OCI-LY3 (cell line): ENCODE measurements around the gene ACYP2.

Experiments used
- H2AFZ ChIP-seq: fragments of 200-600, 300-600 bp; shearing (Covaris generic); 2 replicates; pipeline ENCODE4 v1.6.0; 2014; ENCODE audit warnings: antibody characterized with exemption, low read depth, low read length
- H3K27ac ChIP-seq: fragments of 200-600, 300-600 bp; sonication (generic); 2 replicates; pipeline ENCODE4 v1.5.1; 2014; ENCODE audit warnings: mild to moderate bottlenecking, low read length, moderate library complexity, mixed read lengths
- H3K27me3 ChIP-seq: fragments of 200-600, 300-600 bp; sonication (generic); 2 replicates; pipeline ENCODE4 v1.6.1; 2014; ENCODE audit warnings: low read depth, low read length, mixed read lengths
- H3K36me3 ChIP-seq: fragments of 200-600, 300-600 bp; sonication (generic); replicated peaks from 2 replicates; pipeline ENCODE3; 2014; ENCODE audit warnings: low read depth, low read length, mixed read lengths
- H3K4me1 ChIP-seq: fragments of 300-600, 200-600 bp; sonication (generic); 2 replicates; pipeline ENCODE4 v1.6.1; 2014; ENCODE audit warnings: low read length, mixed read lengths
- H3K4me2 ChIP-seq: fragments of 200-600, 300-600 bp; sonication (generic); 2 replicates; pipeline ENCODE4 v1.6.1; 2014; ENCODE audit warnings: low read length, mixed read lengths
- H3K4me3 ChIP-seq: fragments of 300-600, 200-600 bp; sonication (generic); 2 replicates; pipeline ENCODE4 v1.5.1; 2014; ENCODE audit warnings: antibody characterized with exemption, mild to moderate bottlenecking, low read length, moderate library complexity
- H3K79me2 ChIP-seq: fragments of 300-600, 200-600 bp; shearing (Covaris generic); 2 replicates; pipeline ENCODE4 v1.6.1; 2014; ENCODE audit warnings: mild to moderate bottlenecking, low read length, mixed read lengths
- H3K9ac ChIP-seq: fragments of 300-600, 200-600 bp; shearing (Covaris generic); 2 replicates; pipeline ENCODE4 v1.6.0; 2014; ENCODE audit warnings: mild to moderate bottlenecking, low read length, moderate library complexity
- H3K9me3 ChIP-seq: fragments of 200-600, 300-600 bp; shearing (Covaris generic); 2 replicates; pipeline ENCODE4 v1.6.1; 2014; ENCODE audit warnings: low read length, mixed read lengths; ENCODE audit not compliant: insufficient read depth
- H4K20me1 ChIP-seq: fragments of 200-600, 300-600 bp; sonication (generic); 2 replicates; pipeline ENCODE4 v1.6.1; 2016; ENCODE audit warnings: low read length, mixed read lengths; ENCODE audit not compliant: insufficient read depth
- CTCF ChIP-seq: fragments of 200-600, 300-600 bp; sonication (generic); IDR thresholded peaks from 2 replicates; pipeline ENCODE4 v1.5.1; 2014; ENCODE audit warnings: antibody characterized with exemption, low read length, low read depth
- EZH2phosphoT487 ChIP-seq: fragments of 200-600 bp; shearing (Covaris generic); IDR thresholded peaks from 2 replicates; pipeline ENCODE4 v1.6.1; 2018; ENCODE audit warnings: antibody characterized with exemption, mixed run types, low read depth

The ACYP2 gene

GRCh38 chr2:54295911-54296310 lies 180.5 kb downstream of the ACYP2 start:
- H3K4me1 ChIP-seq: no peaks in the 10 kb centered on the region
- no peak overlapping the region for H3K4me2 ChIP-seq
- no peak for TF ChIP-seq EZH2phosphoT487
- no peak for TF ChIP-seq CTCF
- no peaks in the 10 kb centered on the region for H3K79me2 ChIP-seq
- H3K27me3 ChIP-seq: no peaks in the 10 kb centered on the region
- H3K27ac ChIP-seq: no peak overlapping the region
- H3K36me3 ChIP-seq: no peaks in the 10 kb centered on the region
- H2AFZ ChIP-seq: no peak overlapping the region
- H3K9ac ChIP-seq: no peak overlapping the region
- no peak overlapping the region for H3K4me3 ChIP-seq
- no peaks in the 10 kb centered on the region for H3K9me3 ChIP-seq
- no peaks in the 10 kb centered on the region for H4K20me1 ChIP-seq

- Histone ChIP-seq H3K79me2 (no peaks in the 10 kb centered on the region), H3K27me3 (no peaks in the 10 kb centered on the region), H3K9me3 (no peaks in the 10 kb centered on the region), H3K27ac (no peak overlapping the region), H3K4me3 (no peak overlapping the region), H3K36me3 (no peaks in the 10 kb centered on the region), H3K9ac (no peak overlapping the region), H4K20me1 (no peaks in the 10 kb centered on the region), H3K4me1 (no peaks in the 10 kb centered on the region), H2AFZ (no peak overlapping the region), H3K4me2 (no peak overlapping the region)
- no peak for TF ChIP-seq EZH2phosphoT487
Measured at GRCh38 chr2:54298514-54298913, 183.1 kb downstream of the ACYP2 start.

DNA sequence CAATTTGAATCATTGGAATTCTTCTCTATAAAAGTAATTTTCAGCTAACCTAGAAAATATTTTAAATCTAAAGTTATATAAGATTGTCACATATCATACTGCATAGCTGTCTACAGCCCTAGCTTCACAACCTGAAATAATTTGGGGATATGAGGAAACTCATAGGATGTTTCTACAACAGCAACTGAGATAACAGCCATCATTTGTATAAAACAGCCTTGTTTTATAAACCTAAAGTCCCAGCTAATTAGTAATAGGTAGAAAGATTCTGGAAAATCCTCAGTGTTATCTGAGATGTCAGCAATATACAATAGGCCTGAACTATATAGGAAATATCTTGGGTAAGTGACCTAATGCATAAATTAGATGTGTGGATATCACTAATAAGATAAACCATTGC lies 188.2 kb downstream of the ACYP2 start:
- H3K27ac ChIP-seq: no peak overlapping the region
- no peaks in the 10 kb centered on the region for H3K9me3 ChIP-seq
- no peaks in the 10 kb centered on the region for H3K36me3 ChIP-seq
- H3K27me3 ChIP-seq: no peaks in the 10 kb centered on the region
- no peaks in the 10 kb centered on the region for H3K79me2 ChIP-seq
- no peak overlapping the region for H3K9ac ChIP-seq
- H3K4me3 ChIP-seq: no peak overlapping the region
- no peak overlapping the region for H3K4me2 ChIP-seq
- no peak overlapping the region for H2AFZ ChIP-seq
- no peaks in the 10 kb centered on the region for H3K4me1 ChIP-seq
- TF ChIP-seq EZH2phosphoT487 (no peak), CTCF (no peak)
- no peaks in the 10 kb centered on the region for H4K20me1 ChIP-seq

DNA sequence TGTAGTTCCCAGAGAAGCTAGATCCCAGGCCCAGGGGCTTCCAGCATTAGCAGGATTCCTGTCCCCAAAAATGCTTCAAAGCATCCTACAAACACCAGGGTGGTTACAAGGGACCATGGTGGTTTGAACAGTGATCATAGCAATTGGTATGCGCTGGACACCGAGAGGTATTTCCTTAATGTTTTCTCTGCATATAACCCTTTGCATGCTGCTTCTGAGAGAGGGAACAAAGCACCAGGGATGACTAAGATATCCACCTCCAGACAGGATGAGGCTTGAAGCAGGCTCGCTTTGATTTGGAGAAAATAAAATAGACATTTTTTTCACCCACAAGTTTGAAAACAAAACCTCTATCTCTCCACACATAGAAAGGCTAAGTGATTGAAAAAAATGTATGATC lies 191.1 kb downstream of the ACYP2 start:
- no peaks in the 10 kb centered on the region for H3K4me1 ChIP-seq
- no peaks in the 10 kb centered on the region for H3K36me3 ChIP-seq
- no peak overlapping the region for H3K4me3 ChIP-seq
- no peaks in the 10 kb centered on the region for H4K20me1 ChIP-seq
- no peak overlapping the region for H3K4me2 ChIP-seq
- no peak overlapping the region for H3K27ac ChIP-seq
- no peak for TF ChIP-seq CTCF
- TF ChIP-seq EZH2phosphoT487: no peak
- H2AFZ ChIP-seq: no peak overlapping the region
- no peaks in the 10 kb centered on the region for H3K9me3 ChIP-seq
- no peaks in the 10 kb centered on the region for H3K79me2 ChIP-seq
- H3K9ac ChIP-seq: no peak overlapping the region
- H3K27me3 ChIP-seq: 0 out of 2 replicates have a peak, but pooled peaks cover 3% of the 10 kb centered on the region

DNA sequence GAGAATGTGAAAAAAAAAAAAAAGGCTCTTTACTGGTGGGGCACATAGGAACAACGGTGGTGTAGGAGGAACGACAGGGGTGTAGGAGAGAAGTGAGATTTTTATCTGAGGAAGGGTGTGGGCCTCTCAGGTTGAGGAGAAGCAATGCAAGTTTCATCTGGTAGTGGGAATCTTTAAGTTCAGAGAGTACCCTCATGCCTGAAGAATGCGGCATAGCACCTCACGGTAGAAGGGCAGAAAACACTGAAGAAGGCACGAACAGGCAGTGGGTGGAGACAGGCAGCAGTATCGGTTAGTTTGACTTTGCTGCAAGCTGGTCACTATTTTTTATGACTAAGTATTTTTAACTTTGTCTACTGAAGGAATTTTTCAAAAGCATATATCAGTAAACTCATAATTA lies 192.8 kb downstream of the ACYP2 start:
- Histone ChIP-seq H3K36me3 (no peaks in the 10 kb centered on the region), H3K9me3 (no peaks in the 10 kb centered on the region)

More for the DNA sequence above, 192.8 kb downstream of the ACYP2 start:
- no peaks in the 10 kb centered on the region for H3K4me1 ChIP-seq
- TF ChIP-seq EZH2phosphoT487 (no peak), CTCF (no peak)
- no peaks in the 10 kb centered on the region for H4K20me1 ChIP-seq
- no peak overlapping the region for H3K4me2 ChIP-seq
- no peak overlapping the region for H3K4me3 ChIP-seq
- H3K9ac ChIP-seq: no peak overlapping the region
- H3K27me3 ChIP-seq: 0 out of 2 replicates have a peak, but pooled peaks cover 3% of the 10 kb centered on the region
- H3K79me2 ChIP-seq: no peaks in the 10 kb centered on the region
- no peak overlapping the region for H2AFZ ChIP-seq
- no peak overlapping the region for H3K27ac ChIP-seq
